Measurements from ENCODE around the gene LPIN2.
"Not testable (repeated sequence)": the region's sequence is repeated elsewhere in the genome, so short reads cannot be mapped to it uniquely, and the experiment has no call there.

LPIN2 gene

DNA sequence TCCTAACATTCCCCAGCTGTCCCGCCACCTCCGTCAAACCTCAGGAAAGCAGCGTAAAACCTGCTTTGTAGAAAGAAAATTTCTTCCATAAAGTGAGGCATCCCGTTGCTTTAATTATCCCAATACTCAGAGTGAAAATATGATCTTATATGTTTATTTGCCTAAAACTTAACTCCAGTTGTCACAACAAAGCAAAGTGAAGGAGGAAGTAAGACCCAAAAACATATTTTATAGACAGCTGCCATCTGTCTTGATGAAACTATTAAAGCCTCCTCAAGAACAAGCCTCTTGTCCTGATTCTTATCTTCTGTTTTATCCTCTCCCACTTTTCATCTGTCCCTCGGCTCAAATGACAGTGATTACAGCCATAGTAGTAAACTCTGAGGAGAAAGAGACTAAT is 28.9 kb upstream of the LPIN2 start:
- DNase-seq: no peak

GRCh38 chr18:3040881-3041280 is 27.9 kb upstream of the LPIN2 start:
- DNase-seq: no peak

DNA sequence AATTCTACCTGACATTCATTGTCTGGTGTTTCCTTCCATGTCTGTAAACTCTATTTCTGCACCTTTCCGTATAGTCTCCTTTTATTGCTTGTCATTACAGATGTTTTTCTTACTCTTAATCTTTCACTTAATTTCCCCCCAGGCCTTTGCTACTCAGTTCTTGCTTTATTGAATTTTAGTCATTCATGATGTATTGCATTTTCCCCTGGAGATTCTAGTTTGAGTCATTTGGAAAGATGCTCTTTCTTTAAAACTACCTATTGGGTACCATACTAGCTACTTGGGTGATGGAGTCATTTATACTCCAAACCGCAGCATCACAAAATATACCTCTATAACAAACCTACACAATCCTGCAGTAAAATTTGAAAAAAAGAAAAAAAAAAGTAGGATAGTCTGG is 27.2 kb upstream of the LPIN2 start:
- DNase-seq: no peak

GRCh38 chr18:3037423-3037915 is 24.5 kb upstream of the LPIN2 start:
- no peak for DNase-seq

DNA sequence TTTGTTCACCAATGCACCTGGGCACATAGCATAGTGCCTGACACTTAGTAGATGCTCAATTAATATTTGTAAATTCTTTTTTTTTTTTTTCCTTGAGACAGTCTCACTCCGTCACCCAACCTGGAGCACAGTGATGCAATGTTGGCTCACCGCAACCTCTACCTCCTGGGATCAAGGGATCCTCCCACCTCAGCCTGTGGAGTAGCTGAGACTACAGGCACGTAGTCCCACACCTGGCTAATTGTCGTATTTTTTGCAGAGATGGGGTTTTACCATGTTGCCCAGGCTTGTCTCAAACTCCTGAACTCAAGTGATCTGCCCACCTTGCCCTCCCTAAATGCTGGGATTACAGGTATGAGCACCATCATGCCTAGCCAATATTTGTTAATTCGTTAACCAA is 23.2 kb upstream of the LPIN2 start:
- DNase-seq: no peak

GRCh38 chr18:3035635-3036034 is 22.7 kb upstream of the LPIN2 start:
- DNase-seq: no peak

- DNase-seq: no peak
Measured at GRCh38 chr18:3032721-3033120, 19.8 kb upstream of the LPIN2 start.

DNA sequence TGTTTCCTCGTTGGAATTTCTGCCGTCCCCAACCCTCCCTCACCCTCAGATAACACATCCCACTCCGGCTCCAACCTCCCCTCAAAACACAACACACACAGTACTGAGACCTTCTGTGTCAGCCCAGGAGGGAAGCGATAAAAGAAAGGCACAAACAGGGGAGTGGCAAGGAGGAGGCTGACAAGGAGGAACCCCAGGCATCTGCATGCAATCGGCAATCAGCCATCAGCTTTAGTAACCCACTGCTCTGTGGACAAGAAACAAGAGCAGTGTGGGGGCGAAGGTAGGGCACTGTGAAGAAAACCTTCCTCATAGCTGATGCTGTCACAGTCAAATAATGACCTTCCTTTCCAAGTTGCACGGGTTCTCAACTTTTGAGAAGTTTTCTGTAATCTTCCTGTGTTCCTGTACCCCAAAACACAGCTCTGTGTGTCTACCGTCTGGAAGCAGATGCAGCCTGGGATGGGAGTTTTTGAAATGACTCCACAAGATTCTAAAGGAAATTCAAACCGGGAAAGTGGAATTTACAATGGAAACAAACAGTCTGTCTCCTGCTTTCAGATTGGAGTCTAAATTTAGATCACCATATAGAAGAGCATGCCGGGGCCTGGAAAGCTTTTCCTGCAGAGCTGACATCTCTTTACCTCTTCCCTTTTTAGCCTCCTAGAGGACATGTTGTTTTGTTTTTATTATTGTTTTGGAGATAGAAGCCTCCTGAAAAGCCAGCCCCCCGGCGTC is 16.4 kb upstream of the LPIN2 start:
- no peak for DNase-seq

DNA sequence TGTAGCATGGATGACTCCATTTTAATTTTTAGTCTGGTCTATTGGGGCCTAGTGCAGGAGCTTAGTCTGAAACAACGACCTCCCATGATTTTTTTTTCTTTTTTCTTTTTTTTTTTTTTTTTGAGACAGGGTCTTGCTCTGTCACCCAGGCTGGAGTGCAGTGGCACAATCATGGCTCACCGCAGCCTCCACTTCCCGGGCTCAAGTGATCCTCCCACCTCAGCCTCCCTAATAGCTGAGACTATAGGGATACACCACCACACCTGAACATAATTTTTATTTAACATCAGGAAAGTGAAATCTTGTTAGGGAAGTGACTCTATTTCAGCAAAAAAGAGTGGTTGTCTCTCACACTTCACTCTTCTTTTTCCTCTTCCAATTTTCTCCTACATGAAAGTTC is 15.2 kb upstream of the LPIN2 start:
- DNase-seq: not testable (repeated sequence)

DNA sequence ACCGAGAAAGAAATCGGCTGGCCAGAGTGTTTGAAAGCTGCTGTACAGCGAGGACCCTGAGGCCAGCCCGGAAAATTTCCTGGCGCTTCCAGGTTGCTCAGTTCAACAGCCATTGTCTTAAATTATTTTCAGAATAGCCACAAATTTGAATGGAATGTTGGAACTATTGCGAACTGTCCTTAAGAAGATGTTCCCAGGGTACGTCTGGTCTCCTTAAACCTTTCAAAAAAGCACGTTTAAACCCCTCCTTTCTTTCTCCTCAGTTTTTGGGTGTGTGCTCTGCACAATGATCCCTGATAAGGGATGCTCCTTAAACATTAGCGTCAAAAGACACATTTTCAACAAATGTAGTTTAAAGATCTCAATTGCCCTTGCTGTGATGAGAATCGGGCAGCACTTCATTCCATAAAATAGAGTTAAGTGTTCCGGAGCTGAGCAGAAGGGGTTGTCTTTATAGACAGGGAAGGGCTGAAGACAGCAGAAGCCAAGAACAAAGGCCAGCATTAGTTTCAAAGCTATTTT is 14.5 kb upstream of the LPIN2 start:
- no peak for DNase-seq

DNA sequence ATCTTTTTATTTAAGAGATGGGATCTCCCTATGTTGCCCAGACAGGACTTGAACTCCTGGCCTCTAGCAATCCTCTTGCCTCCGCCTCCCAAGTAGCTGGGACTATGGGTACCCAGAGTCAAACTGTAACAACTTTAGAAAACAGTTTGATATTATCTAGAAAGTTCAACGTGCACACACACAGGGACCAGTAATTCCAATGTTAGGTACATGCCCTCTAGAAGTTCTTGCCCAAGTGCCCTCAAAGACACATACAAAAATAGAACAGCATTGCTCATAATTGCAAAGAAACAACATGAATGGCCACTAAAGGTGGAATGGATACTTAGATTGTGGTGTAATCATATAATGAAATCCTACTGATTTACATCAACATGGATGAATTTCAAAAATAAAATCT is 12.6 kb upstream of the LPIN2 start:
- no peak for DNase-seq

DNA sequence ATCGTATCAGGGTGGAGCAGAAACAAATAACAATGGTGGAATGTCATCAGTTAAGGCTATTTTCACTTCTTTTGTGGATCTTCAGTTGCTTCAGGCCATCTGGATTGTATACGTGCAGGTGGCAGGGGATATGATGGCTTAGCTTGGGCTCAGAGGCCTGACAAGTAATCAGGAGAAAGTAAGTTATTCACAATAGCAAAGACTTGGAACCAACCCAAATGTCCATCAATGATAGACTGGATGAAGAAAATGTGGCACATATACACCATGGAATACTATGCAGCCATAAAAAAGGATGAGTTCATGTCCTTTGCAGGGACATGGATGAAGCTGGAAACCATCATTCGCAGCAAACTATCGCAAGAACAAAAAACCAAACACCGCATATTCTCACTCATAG is 10.7 kb upstream of the LPIN2 start:
- not testable (repeated sequence) for DNase-seq

- no peak for DNase-seq
Measured at GRCh38 chr18:3016585-3017297, 3.8 kb upstream of the LPIN2 start.

DNA sequence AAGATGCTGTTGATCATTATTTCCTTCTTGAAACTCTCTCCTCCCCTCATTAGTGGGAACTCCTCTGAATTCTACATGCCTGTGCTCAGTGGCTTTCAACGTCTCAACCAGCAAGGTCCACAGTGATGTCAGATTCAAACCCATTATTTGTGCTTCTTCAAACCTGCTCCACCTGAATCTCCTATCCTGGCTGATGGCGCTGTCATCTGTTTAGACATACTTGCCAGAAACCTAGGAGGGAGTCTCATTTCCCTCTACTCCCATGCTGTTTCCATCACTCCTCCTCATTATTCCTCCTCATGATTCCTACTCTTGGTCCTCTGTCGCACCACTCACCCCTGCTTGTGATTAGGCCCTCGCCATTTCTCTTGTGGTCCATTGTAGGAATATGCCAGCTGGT is 2.9 kb upstream of the LPIN2 start:
- DNase-seq: no peak

DNA sequence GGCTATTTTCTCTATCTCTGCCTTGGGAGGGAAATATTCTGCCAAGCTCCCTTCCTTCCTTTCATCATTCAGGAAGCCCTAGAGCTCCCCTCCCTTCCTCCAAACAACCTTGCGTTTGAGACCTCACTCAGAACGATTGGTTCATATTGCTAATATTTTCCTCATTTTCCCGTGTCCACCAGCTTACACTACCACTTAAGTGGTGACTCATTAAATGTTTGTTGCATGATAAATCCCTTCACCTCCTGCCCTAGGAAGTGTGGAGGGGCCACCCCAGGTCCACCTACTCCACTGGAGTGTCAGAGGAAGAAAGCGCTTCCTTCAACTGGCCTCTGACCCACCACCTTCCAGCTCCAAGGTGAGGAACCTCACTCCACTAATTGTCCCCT is 2.3 kb upstream of the LPIN2 start:
- no peak for DNase-seq

- no peak for DNase-seq
Measured at GRCh38 chr18:3014503-3015203, 1.7 kb upstream of the LPIN2 start.

- DNase-seq: no peak
Measured at GRCh38 chr18:3012136-3013023, 564 bp downstream of the LPIN2 start.

GRCh38 chr18:3010086-3010485 is 2.9 kb downstream of the LPIN2 start:
- no peak for DNase-seq

DNA sequence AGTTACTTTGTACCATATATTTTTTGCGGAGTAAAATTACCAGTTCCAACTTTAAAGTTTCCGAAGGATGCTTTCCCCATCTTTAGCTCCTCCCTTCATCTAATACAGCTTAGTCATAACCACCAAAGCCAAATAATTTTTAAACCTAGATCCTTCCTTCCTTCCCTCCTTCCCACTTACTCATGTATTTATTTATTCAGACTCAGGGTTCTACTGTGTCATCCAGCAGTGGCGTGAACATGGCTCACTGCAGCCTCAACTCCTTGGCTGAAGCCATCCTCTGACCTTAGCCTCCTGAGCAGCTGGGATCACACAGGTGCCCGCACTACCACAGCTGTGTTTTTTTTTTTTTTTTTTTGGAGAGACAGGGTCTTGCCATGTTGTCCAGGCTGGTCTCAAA is 4.4 kb downstream of the LPIN2 start:
- no peak for DNase-seq

DNA sequence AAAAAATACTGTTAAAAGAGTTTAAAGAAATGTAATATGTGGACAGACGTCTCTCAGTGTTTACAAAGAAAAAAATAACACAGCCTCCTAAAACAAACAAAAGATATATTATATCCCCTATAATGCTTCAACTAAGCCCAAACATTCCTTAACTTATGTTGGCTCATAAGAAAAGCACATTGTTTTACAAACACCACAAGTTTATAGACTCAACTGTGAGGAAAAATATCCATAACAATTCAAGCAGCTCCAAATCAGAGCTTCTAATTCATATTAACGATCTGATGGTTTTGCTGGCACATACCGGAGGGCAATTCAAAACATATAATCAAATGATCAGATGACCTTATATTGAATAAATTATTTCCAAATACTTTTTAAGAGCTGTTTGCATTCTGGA is 5.5 kb downstream of the LPIN2 start:
- DNase-seq: no peak

DNA sequence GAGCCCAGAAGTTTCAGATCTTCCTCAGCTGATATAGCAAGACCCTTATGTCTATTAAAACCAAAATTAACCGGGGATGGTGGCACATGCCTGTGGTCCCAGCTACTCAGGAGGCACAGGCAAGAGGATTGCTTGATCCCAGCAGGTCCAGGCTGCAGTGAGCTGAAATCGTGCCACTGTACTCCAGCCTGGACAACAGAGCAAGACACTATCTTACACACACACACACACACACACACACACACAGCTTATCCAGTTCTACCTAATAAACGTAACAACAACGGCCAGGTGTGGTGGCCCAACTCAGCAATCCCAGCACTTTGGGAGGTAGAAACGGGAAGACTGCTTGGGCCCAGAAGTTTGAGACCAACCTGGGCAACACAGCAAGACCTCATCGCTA is 7.5 kb downstream of the LPIN2 start:
- DNase-seq: no peak

DNA sequence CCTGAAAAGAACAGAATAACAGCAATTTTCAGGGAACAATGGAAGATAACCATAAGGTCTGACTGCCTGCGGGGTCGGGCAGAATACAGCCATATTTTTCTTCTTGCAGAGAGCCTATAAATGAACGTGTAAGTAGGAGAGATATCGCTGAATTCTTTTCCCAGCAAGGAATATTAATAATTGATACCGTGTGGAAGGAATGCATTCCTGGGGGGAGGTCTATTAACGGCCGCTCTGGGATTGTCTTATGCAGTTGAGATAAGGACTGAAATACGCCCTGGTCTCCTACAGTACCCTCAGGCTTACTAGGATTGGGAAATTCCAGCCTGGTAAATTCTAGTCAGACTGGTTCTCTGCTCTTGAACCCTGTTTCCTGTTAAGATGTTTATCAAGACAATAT is 9.2 kb downstream of the LPIN2 start:
- not testable (repeated sequence) for DNase-seq

DNA sequence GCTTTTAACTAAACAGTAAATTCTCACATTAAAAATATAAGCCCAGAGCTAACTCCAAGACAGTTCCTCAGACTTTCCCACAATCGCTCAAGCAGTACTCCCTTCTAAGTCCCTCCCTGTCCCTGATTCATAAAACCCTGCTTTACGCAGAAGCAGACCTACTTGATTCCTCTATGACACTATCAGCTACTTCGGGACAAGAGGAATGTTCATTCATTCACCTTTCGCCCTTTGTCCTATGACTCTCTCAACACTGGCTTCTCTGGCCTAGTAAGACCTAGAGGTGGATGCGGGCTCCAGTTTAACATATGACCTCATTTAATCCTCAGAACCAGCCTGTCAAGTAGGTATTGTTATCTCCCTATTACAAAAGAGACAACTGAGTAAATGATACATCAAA is 10.2 kb downstream of the LPIN2 start:
- DNase-seq: no peak
